Activated naive CD8-positive, alpha-beta T cell treated with anti-CD3 and anti-CD28 coated beads for 36 hours (primary cell): Measurements from ENCODE around the gene PPA2. TPM values are rescaled to one million over a fixed set of nuclear protein-coding genes. Genes with fewer than 3 reads are reported as not detected.
"Not testable (repeated sequence)": the region's sequence is repeated elsewhere in the genome, so short reads cannot be mapped to it uniquely, and the experiment has no call there.

ENCODE experiments used
- DNase-seq: peaks from one replicate; pipeline ENCODE4 v3.0.0; 2021
- H3K27ac Mint-ChIP-seq: one replicate; pipeline ENCODE4 v1.8.0; 2022; ENCODE audit warnings: mild to moderate bottlenecking, moderate library complexity, mixed read lengths
- H3K27me3 Mint-ChIP-seq: one replicate; pipeline ENCODE4 v1.8.0; 2022; ENCODE audit warnings: mild to moderate bottlenecking, mixed read lengths
- H3K36me3 Mint-ChIP-seq: one replicate; pipeline ENCODE4 v1.8.0; 2021; ENCODE audit warnings: mild to moderate bottlenecking, mixed read lengths
- H3K4me1 Mint-ChIP-seq: one replicate; pipeline ENCODE4 v1.8.0; 2021; ENCODE audit warnings: mixed read lengths
- H3K4me3 Mint-ChIP-seq: one replicate; pipeline ENCODE4 v1.8.0; 2022; ENCODE audit warnings: mild to moderate bottlenecking, moderate library complexity, mixed read lengths
- H3K9me3 Mint-ChIP-seq: one replicate; pipeline ENCODE4 v1.8.0; 2022; ENCODE audit warnings: mixed read lengths
- total RNA-seq, 2 experiments: library from RNA; stranded (reverse); gene quantifications; one replicate each; pipeline ENCODE4 v1.2.3, GENCODE V29; 2021

The PPA2 gene
- total RNA-seq, 2 experiments from 2014 or later = 101 to 104 TPM

DNA sequence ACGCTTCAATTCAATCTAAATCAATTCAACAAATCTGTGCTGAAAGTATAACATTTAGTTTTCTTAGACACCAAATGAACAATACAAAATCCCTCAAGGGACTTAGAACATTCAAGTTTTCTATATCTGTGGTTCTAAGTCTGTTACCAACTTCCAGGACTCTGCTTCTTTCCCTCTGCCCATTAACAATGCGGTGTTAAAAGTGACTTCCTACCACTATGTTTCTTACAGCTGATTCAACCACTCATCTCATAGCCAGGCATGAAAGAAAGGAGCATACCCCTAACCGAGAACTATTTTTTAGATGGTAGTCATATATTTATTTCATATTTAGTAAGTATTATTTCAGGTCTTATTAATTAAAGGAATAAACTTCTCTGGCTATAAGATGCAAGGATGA, 38.9 kb downstream of the PPA2 start:
- H3K4me1 Mint-ChIP-seq = peaks cover 2% of the 10 kb centered on the region

DNA sequence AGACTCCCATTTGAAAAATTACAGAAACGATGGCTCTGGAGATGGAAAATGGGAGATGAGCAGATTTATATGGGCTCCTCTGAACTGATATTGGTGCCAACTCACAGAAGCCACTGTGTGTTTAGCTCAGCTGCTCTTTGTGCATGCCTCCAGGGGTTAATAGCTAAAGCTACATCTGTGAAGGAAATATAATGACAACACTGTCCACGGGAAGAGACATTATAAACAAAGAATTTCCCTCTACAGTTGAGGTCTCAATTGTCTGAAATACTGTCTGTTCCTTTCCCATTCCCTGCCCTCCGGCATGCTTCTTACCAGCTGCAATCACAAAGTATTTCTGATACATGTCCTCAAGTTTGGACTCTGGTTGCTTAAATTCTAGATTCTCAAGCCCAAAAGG, 40.4 kb downstream of the PPA2 start:
- H3K27ac Mint-ChIP-seq = no peak overlapping the region
- no peak overlapping the region for H3K4me3 Mint-ChIP-seq
- peaks cover 2% of the 10 kb centered on the region for H3K4me1 Mint-ChIP-seq
- no peaks in the 10 kb centered on the region for H3K27me3 Mint-ChIP-seq
- H3K9me3 Mint-ChIP-seq = peaks cover 25% of the 10 kb centered on the region
- peaks cover 67% of the 10 kb centered on the region for H3K36me3 Mint-ChIP-seq
- DNase-seq = no peak

More for the DNA sequence above, 38.9 kb downstream of the PPA2 start:
- H3K4me3 Mint-ChIP-seq = no peak overlapping the region
- H3K9me3 Mint-ChIP-seq = peaks cover 25% of the 10 kb centered on the region
- H3K27me3 Mint-ChIP-seq = no peaks in the 10 kb centered on the region
- no peak overlapping the region for H3K27ac Mint-ChIP-seq
- no peak for DNase-seq
- peaks cover 68% of the 10 kb centered on the region for H3K36me3 Mint-ChIP-seq

DNA sequence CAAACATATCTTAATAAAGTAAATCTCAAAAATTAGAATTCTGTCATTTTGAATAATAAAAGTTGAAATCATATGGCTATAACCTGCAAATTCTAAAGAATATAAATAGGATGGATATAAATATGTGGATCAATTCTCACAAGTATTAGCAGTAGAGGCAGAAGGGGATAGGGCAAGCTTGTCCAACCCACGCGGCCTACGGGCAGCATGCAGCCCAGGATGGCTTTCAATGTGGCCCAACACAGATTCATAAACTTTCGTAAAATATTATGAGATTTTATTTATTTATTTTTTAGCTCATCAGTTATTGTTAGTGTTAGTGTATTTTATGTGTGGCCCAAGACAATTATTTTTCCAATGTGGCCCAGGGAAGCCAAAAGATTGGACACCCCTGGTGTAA, 41.4 kb downstream of the PPA2 start:
- peaks cover 24% of the 10 kb centered on the region for H3K9me3 Mint-ChIP-seq

DNA sequence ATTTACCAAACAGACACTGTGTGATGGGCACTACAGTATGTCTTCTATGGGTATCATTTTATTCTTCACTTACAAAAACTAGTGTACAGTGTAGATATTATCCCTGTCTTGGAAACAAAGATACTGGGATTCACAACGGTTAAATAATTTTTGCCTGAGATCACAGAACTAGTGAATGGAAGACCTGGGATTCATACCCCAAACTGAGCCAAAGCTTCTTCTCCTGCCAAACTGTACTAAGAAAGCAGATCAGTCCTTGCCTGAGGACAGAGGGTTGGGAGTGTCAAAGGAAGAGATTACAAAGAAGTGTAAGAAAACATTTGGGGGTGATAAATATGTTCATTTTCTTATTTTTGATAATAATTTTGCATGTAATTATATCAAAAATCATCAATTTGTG, 43.1 kb downstream of the PPA2 start:
- H3K4me1 Mint-ChIP-seq = peaks cover 5% of the 10 kb centered on the region
- no peak overlapping the region for H3K27ac Mint-ChIP-seq
- DNase-seq = no peak
- H3K36me3 Mint-ChIP-seq = peaks cover 68% of the 10 kb centered on the region
- H3K27me3 Mint-ChIP-seq = no peaks in the 10 kb centered on the region
- H3K4me3 Mint-ChIP-seq = no peak overlapping the region
- H3K9me3 Mint-ChIP-seq = peaks cover 14% of the 10 kb centered on the region

More for the DNA sequence above, 41.4 kb downstream of the PPA2 start:
- Mint-ChIP-seq H3K27me3 (no peaks in the 10 kb centered on the region), H3K27ac (no peak overlapping the region), H3K4me3 (no peak overlapping the region), H3K36me3 (peaks cover 68% of the 10 kb centered on the region), H3K4me1 (peaks cover 5% of the 10 kb centered on the region)
- no peak for DNase-seq

DNA sequence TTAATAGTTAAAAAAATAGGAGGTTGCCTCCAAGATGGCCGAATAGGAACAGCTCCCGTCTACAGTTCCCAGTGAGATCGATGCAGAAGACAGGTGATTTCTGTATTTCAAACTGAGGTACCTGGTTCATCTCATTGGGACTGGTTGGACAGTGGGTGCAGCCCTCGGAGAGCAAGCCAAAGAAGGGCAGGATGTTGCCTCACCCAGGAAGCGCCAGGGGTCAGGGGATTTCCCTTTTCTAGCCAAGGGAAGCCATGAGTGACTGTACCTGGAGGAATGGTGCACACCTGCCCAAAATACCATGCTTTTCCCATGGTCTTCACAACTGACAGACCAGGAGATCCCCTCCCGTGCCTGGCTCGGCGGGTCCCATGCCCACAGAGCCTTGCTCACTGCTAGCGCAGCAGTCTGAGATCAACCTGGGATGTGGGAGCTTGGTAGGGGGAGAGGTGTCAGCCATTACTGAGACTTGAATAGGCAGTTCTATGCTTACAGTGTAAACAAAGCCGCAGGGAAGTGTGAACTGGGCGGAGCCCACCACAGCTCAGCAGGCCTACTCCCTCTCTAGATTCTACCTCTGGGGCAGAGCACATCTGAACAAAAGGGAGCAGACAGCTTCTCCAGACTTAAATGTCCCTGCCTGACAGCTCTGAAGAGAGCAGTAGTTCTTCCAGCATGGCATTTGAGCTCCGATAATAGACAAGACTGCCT, 47.5 kb downstream of the PPA2 start:
- Mint-ChIP-seq H3K9me3 (peaks cover 16% of the 10 kb centered on the region), H3K4me1 (peaks cover 18% of the 10 kb centered on the region), H3K27me3 (no peaks in the 10 kb centered on the region), H3K27ac (no peak overlapping the region), H3K4me3 (no peak overlapping the region), H3K36me3 (peaks cover 70% of the 10 kb centered on the region)
- DNase-seq = no peak

DNA sequence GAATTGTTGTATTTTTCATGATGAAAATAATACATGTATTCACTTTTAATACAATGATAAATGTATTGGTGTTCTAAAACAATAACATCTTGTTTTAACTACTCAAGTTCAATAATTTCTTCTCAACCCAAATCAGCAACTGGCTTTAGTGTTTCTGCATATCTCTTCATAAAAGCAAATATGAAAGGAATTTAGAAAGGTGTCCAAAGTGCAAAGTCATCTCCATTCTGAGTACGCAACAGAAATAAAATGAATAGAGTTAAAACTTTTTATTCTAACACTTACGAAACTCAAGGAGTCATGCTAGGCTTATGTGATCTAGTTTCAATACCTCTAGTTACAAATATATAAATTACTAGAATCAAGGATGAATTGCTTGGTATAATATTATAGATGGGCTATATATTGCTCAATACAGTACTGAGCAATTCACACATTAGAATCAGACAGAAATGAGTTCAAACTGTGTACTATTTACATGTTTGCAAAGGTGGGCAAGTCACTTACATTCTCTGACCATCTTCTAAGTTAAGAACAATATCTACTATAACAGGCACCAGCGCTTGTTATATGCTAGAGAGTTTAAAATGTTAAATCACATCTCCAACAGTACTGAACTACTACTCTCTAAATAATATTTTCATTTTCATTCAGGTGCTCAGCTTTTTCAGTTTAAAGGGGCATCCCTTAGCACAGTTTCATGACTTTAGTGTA, 51.5 kb downstream of the PPA2 start:
- Mint-ChIP-seq H3K27me3 (no peaks in the 10 kb centered on the region), H3K9me3 (peaks cover 11% of the 10 kb centered on the region), H3K36me3 (peaks cover 57% of the 10 kb centered on the region), H3K4me1 (peaks cover 18% of the 10 kb centered on the region), H3K27ac (no peak overlapping the region), H3K4me3 (no peak overlapping the region)
- DNase-seq = no peak

DNA sequence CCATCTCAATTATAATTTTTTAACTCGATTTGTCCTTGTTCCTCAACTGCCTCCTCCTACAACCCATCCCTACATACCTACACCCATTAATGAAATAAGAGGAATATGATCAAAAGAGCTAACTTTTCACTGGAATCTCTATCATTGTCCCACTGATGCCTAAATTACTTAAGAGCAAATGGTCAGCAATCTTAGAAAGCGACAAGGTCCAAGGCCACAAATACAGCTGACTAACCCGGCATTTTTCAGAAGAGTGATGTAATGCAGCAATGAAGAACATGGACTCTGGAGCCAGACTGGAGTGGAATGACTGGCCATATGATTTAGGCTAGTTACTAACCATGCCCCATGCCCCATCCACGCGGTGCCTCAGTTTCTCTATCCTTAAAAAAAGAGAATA, 56.2 kb downstream of the PPA2 start:
- Mint-ChIP-seq H3K4me1 (peaks cover 7% of the 10 kb centered on the region), H3K4me3 (no peak overlapping the region), H3K9me3 (peaks cover 1% of the 10 kb centered on the region), H3K27me3 (no peaks in the 10 kb centered on the region), H3K36me3 (peaks cover 33% of the 10 kb centered on the region), H3K27ac (no peak overlapping the region)
- no peak for DNase-seq

DNA sequence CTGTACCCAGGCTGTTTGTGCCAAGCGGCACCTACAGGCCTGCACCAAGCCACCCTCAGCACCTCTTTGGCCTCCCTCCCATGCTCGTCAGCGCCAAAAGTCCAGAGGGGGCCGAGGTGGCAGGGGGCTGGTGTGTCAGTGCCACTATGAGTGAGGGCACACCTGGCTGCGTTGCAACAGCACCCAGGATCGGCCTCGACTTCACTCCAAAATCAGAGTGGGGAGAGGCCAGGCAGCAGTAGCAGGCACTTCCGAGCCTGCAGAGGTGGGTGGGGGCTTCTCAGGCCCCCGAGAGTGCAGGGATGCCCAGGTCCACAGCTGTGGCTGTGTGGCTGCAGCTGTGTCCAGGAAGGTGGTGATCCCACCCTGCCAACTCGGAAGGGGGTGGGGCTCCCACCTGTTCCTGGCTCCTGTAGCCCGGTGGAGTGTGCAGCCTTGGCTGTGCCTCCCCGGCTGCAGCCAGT, 58.5 kb downstream of the PPA2 start:
- Mint-ChIP-seq H3K4me3 (no peak overlapping the region), H3K36me3 (peaks cover 46% of the 10 kb centered on the region), H3K4me1 (peaks cover 2% of the 10 kb centered on the region), H3K9me3 (peaks cover 20% of the 10 kb centered on the region), H3K27me3 (no peaks in the 10 kb centered on the region), H3K27ac (no peak overlapping the region)
- DNase-seq = no peak

DNA sequence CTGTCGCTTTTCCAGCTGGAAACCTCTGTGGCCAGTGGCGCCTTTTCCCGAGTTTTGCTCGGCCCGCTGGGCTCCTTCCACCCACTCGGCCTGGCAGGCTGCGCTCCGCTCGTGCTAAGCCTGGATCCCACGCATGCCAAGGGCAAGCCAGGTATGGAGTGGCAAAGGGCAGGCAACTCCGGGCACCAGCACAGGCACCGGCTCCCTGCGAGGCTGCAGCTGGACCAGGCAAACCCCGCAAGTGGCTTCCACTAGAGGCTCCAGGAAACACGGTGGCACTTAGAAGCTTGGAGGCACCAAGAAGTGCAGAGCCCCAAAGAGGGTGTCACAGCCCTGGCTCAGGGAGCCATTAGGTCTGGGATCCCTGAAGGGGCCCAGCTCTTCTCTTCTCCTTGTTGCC, 59.5 kb downstream of the PPA2 start:
- Mint-ChIP-seq H3K4me1 (peaks cover 3% of the 10 kb centered on the region), H3K27ac (no peak overlapping the region), H3K27me3 (no peaks in the 10 kb centered on the region), H3K4me3 (no peak overlapping the region), H3K9me3 (peaks cover 25% of the 10 kb centered on the region), H3K36me3 (peaks cover 54% of the 10 kb centered on the region)
- DNase-seq = no peak

DNA sequence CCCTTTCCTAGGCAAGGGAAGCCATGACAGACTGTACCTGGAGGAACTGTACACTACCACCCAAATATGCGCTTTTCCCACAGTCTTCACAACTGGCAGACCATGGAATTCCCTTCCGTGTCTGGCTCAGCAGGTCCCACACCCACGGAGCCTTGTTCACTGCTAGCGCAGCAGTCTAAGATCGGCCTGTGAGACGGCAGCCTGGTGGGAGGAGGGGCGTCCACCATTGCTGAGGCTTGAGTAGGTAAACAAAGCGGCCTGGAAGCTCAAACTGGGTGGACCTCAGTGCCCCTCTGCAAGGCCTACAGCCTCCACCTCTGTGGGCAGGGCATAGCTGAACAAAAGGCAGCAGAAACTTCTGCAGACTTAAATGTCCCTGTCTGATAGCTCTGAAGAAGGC, 64.7 kb downstream of the PPA2 start:
- H3K27me3 Mint-ChIP-seq, H3K4me1 Mint-ChIP-seq, H3K27ac Mint-ChIP-seq, H3K4me3 Mint-ChIP-seq, DNase-seq: not testable (repeated sequence)
- peaks cover 34% of the 10 kb centered on the region for H3K9me3 Mint-ChIP-seq
- H3K36me3 Mint-ChIP-seq = peaks cover 85% of the 10 kb centered on the region

DNA sequence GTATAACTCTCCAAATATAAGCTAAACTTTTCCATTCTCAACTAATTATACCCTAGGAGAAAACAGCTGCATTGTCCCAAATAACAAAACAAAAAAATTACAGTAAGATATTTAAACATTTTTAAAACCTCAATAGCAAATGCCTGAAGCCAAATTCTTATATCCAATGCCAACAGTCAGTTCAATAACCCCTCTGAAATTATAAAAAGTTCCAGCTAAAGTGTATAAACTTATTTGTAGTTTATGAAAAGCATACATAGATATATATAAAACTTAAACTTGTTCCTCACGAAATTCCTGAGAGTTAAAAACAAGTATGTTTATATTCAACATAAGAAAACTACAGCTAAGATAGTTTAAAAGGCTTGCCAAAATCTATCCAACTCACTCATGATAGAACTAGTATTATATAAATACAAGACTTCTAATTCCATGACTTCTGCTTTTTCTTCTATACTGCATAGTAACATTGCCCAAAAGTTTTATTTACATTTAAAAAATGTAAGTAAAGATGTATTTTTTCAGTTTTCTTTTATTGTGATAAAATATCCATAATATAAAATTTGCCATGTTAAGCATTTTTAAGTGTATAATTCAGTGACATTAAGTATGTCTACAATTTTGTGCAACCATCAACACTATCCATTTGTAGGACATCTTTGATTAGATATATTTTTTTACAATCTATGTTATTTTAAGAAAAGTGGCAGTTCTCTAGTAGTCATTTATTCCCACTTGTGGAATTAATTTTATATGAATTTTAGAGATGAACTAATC, 72.8 kb downstream of the PPA2 start:
- H3K4me3 Mint-ChIP-seq = no peak overlapping the region
- peaks cover 5% of the 10 kb centered on the region for H3K9me3 Mint-ChIP-seq
- DNase-seq = no peak
- peaks cover 8% of the 10 kb centered on the region for H3K4me1 Mint-ChIP-seq
- H3K36me3 Mint-ChIP-seq = peaks cover 32% of the 10 kb centered on the region
- H3K27ac Mint-ChIP-seq = no peak overlapping the region
- no peaks in the 10 kb centered on the region for H3K27me3 Mint-ChIP-seq

DNA sequence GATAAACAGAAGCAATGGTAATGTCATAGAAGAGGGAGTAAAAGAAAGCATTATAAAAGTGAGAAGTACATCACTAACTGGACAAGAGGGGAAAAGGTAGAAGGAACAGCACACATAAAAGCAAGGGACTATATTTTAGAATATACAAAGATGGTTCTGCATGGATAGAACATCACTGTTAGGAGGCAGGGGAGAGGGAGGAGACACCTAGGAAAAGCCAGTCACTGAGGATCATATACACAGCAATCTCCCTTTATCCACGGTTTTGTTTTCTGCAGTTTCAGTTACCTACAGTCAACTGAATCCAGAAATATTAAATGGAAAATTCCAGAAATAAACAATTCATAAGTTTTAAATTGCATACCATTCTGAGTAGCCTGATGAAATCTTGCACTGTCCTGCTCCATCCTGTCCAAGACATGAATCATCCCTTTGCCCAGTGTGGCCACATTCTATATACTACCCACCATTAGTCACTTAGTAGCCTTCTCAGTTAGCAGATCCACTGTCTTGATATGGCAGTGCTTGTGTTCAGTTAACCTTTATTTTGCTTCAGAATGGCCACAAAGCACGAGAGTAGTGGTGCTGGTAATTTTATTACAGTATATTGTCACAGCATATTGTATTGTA, 74.2 kb downstream of the PPA2 start:
- no peak for DNase-seq
- Mint-ChIP-seq H3K27ac (no peak overlapping the region), H3K9me3 (peaks cover 2% of the 10 kb centered on the region), H3K4me1 (peaks cover 8% of the 10 kb centered on the region), H3K36me3 (peaks cover 27% of the 10 kb centered on the region), H3K4me3 (no peak overlapping the region), H3K27me3 (no peaks in the 10 kb centered on the region)

DNA sequence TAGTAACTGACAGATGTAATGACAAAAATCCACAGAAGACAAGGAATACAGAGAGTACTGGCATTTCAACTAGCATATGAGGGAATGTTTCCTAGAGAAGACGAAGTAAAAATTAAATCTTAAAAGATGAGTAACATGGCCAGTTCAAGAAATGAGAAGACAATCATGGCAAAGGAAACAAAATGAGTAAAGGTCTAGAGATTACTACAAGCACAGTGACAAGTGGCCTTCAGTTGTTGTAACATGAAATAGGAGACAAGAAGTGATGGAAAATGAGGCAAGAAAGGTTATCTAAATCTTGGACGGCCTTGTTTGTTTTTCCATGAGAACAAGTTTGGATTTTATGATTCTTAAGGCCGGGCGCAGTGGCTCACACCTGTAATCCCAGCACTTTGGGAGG, 81.0 kb downstream of the PPA2 start:
- no peak for DNase-seq
- H3K27ac Mint-ChIP-seq = no peak overlapping the region

DNA sequence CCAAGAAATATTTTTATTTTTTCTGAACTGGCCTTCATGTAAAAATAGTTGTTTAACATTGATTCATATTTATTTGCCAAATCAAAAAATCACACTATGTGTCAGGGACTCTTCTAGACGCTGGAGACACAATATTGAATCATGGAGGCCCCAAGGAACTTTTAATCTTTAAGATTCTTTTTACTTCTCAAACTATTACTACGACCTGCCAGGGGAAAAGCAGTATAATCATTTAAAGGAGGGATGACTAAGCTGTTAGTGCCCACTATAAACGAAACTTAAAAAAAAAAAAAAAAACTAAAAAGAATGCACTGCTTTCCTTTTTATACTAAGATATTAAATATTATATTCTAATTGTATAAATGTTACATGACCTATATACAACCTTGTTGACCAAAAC, 84.7 kb downstream of the PPA2 start:
- peaks cover 32% of the 10 kb centered on the region for H3K36me3 Mint-ChIP-seq

More for the DNA sequence above, 81.0 kb downstream of the PPA2 start:
- Mint-ChIP-seq H3K4me1 (no peaks in the 10 kb centered on the region), H3K9me3 (no peaks in the 10 kb centered on the region), H3K27me3 (no peaks in the 10 kb centered on the region), H3K36me3 (peaks cover 28% of the 10 kb centered on the region), H3K4me3 (no peak overlapping the region)

DNA sequence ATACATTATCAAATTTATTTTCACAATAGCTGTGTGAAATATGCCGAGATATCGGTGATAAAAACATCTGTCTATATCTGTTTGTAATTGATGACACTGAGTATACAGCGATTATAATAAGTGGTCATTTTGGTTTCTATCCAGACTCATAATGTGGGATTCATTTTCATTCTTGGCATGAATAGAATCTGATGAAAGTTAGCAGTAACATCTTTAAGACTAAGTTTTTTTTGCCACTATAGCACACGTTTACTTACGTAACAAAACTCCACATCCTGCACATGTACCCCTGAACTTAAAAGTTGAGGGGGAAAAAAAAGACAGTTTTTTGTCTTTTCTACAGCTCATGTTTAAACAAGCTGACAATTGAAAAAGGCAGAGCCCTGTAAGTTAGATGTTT, 86.4 kb downstream of the PPA2 start:
- no peak overlapping the region for H3K27ac Mint-ChIP-seq
- no peaks in the 10 kb centered on the region for H3K9me3 Mint-ChIP-seq
- peaks cover 41% of the 10 kb centered on the region for H3K36me3 Mint-ChIP-seq
- DNase-seq = no peak
- no peaks in the 10 kb centered on the region for H3K27me3 Mint-ChIP-seq
- no peak overlapping the region for H3K4me3 Mint-ChIP-seq
- H3K4me1 Mint-ChIP-seq = no peaks in the 10 kb centered on the region

More for the DNA sequence above, 84.7 kb downstream of the PPA2 start:
- Mint-ChIP-seq H3K9me3 (no peaks in the 10 kb centered on the region), H3K4me1 (no peaks in the 10 kb centered on the region), H3K27me3 (no peaks in the 10 kb centered on the region), H3K4me3 (no peak overlapping the region), H3K27ac (no peak overlapping the region)
- DNase-seq = no peak
